Liver (tissue), 9 donors: ENCODE data around the gene SLC25A25. TPM values are rescaled to one million over a fixed set of nuclear protein-coding genes. Genes with fewer than 3 reads are reported as not detected.

Experiments
- DNase-seq: peaks from one replicate; pipeline ENCODE4 v3.0.0-alpha.2; 2017; ENCODE audit warnings: low spot score
- H3K27ac ChIP-seq, 2 donors: one replicate each; pipeline ENCODE4 v1.7.0; 2013; ENCODE audit warnings: inconsistent platforms in 2 of 2, low read length in 2 of 2, control low read depth in 1 of 2, low read depth in 1 of 2, mild to moderate bottlenecking in 1 of 2
- H3K27me3 ChIP-seq, 4 donors: one replicate each; pipeline versions ENCODE4 v1.6.1 to v1.7.0; 2013; ENCODE audit warnings: low read length in 3 of 4, inconsistent platforms in 1 of 4, mild to moderate bottlenecking in 1 of 4, moderate library complexity in 1 of 4; ENCODE audit not compliant: control insufficient read depth in 4 of 4, insufficient read depth in 4 of 4
- H3K36me3 ChIP-seq, 4 donors: one replicate each; pipeline versions ENCODE4 v1.6.1 to v1.7.0; 2013; ENCODE audit warnings: low read length in 3 of 4, mild to moderate bottlenecking in 3 of 4, low read depth in 1 of 4, moderate library complexity in 1 of 4; ENCODE audit not compliant: control insufficient read depth in 4 of 4, insufficient read depth in 3 of 4
- H3K4me1 ChIP-seq, 4 donors: one replicate each; pipeline versions ENCODE4 v1.6.1 to v1.7.0; 2013; ENCODE audit warnings: low read length in 3 of 4, mild to moderate bottlenecking in 3 of 4, moderate library complexity in 1 of 4; ENCODE audit not compliant: control insufficient read depth in 4 of 4, insufficient read depth in 4 of 4
- H3K4me3 ChIP-seq, 3 donors: one replicate each; pipeline versions ENCODE4 v1.6.1 to v1.7.0; 2013; ENCODE audit warnings: low read length in 3 of 3, control low read depth in 1 of 3, low read depth in 1 of 3, mild to moderate bottlenecking in 1 of 3
- H3K9ac ChIP-seq, 2 donors: one replicate each; pipeline ENCODE4 v1.7.0; 2013; ENCODE audit warnings: low read length in 2 of 2, mild to moderate bottlenecking in 2 of 2, moderate library complexity in 2 of 2, control low read depth in 1 of 2, low read depth in 1 of 2
- H3K9me3 ChIP-seq, 4 donors: one replicate each; pipeline versions ENCODE4 v1.6.1 to v1.7.0; 2013; ENCODE audit warnings: low read length in 3 of 4; ENCODE audit not compliant: control insufficient read depth in 4 of 4
- EGR1 ChIP-seq, 2 donors: IDR thresholded peaks; 2 replicates each; pipeline ENCODE4 v1.6.1; 2016 to 2018; ENCODE audit warnings: antibody characterized with exemption in 2 of 2, low read depth in 2 of 2
- FOXA1 ChIP-seq: IDR thresholded peaks from 2 replicates; pipeline ENCODE4 v1.6.1; 2016; ENCODE audit warnings: antibody characterized with exemption
- FOXA2 ChIP-seq: IDR thresholded peaks from 2 replicates; pipeline ENCODE4 v1.6.1; 2016; ENCODE audit warnings: antibody characterized with exemption
- GABPA ChIP-seq, 2 donors: IDR thresholded peaks in 1 of 2; conservative IDR thresholded peaks in 1 of 2; 2 replicates each; pipeline ENCODE4 v1.6.1; 2016; ENCODE audit warnings: antibody characterized with exemption in 2 of 2, mild to moderate bottlenecking in 1 of 2, moderate library complexity in 1 of 2
- HNF4A ChIP-seq, 2 donors: conservative IDR thresholded peaks; 2 replicates each; pipeline ENCODE4 v1.6.1; 2016; ENCODE audit warnings: antibody characterized with exemption in 2 of 2, mild to moderate bottlenecking in 2 of 2
- HNF4G ChIP-seq: IDR thresholded peaks from 2 replicates; pipeline ENCODE4 v1.6.1; 2016; ENCODE audit warnings: antibody characterized with exemption
- JUND ChIP-seq, 2 donors: IDR thresholded peaks; 2 replicates each; pipeline ENCODE4 v1.6.1; 2016; ENCODE audit warnings: antibody characterized with exemption in 2 of 2
- NR2F2 ChIP-seq: IDR thresholded peaks from 2 replicates; pipeline ENCODE4 v1.6.1; 2016; ENCODE audit warnings: antibody characterized with exemption
- RAD21 ChIP-seq, 2 donors: IDR thresholded peaks; 2 replicates each; pipeline ENCODE4 v1.6.1; 2016; ENCODE audit warnings: antibody characterized with exemption in 2 of 2, mild to moderate bottlenecking in 2 of 2
- RXRA ChIP-seq, 2 donors: IDR thresholded peaks; 2 replicates each; pipeline ENCODE4 v1.6.1; 2017 to 2018; ENCODE audit warnings: antibody characterized with exemption in 2 of 2, mild to moderate bottlenecking in 1 of 2
- SP1 ChIP-seq: IDR thresholded peaks from 2 replicates; pipeline ENCODE4 v1.6.1; 2018; ENCODE audit warnings: antibody characterized with exemption, mild to moderate bottlenecking
- TAF1 ChIP-seq: conservative IDR thresholded peaks from 2 replicates; pipeline ENCODE4 v1.6.1; 2016; ENCODE audit warnings: antibody characterized with exemption, mild to moderate bottlenecking
- YY1 ChIP-seq: IDR thresholded peaks from 2 replicates; pipeline ENCODE4 v1.6.1; 2016; ENCODE audit warnings: antibody characterized with exemption, mild to moderate bottlenecking
- WGBS: extraction: QIAGEN DNeasy Blood & Tissue Kit; methylation state at CpG from one replicate; pipeline ENCODE4 v1.1.7; 2013; 5-methylcytosine and 5-hydroxymethylcytosine counted together
- polyA plus RNA-seq, 2 donors: library from polyadenylated mRNA; stranded (reverse) in 1 of 2; unstranded in 1 of 2; fragments of 200-250 nt in 1 of 2; fragments of >200 nt in 1 of 2; fragmentation: Nextera tagmentation in 1 of 2; extraction: Ambion mirVana in 1 of 2; gene quantifications; one replicate each; pipeline versions ENCODE4 v1.2.1 to v1.2.3, GENCODE V29; 2013 to 2015
- total RNA-seq, 2 donors: library from RNA; depleted of rRNA; stranded (reverse); fragments of >200 nt; gene quantifications; one replicate each; pipeline ENCODE4 v1.2.3, GENCODE V29; 2014
- TF ChIP-seq, protein P1 (sequence below): IDR thresholded peaks from 2 replicates; pipeline ENCODE4 v1.6.1; 2016; ENCODE audit warnings: antibody characterized with exemption
- TF ChIP-seq, protein P2 (sequence below): fragments of 150-350 bp; IDR thresholded peaks from 2 replicates; pipeline ENCODE4 v1.5.1; 2017; ENCODE audit warnings: improper control_type of control experiment, low read depth, low read length; ENCODE audit not compliant: missing input control
- TF ChIP-seq, protein P3 (sequence below): IDR thresholded peaks from 2 replicates; pipeline ENCODE4 v1.6.1; 2016; ENCODE audit warnings: antibody characterized with exemption, mild to moderate bottlenecking
- TF ChIP-seq, protein P4 (sequence below): IDR thresholded peaks from 2 replicates; pipeline ENCODE4 v1.6.1; 2016; ENCODE audit warnings: antibody characterized with exemption
- donor health status: healthy.
- donor health status: healthy.
- donor health status: healthy.
- donor health status: healthy.
- donor health status: healthy.

Gene SLC25A25
- total and polyA plus RNA-seq, 4 donors, result 21.7 to 74.6 (median 39.3) TPM

DNA sequence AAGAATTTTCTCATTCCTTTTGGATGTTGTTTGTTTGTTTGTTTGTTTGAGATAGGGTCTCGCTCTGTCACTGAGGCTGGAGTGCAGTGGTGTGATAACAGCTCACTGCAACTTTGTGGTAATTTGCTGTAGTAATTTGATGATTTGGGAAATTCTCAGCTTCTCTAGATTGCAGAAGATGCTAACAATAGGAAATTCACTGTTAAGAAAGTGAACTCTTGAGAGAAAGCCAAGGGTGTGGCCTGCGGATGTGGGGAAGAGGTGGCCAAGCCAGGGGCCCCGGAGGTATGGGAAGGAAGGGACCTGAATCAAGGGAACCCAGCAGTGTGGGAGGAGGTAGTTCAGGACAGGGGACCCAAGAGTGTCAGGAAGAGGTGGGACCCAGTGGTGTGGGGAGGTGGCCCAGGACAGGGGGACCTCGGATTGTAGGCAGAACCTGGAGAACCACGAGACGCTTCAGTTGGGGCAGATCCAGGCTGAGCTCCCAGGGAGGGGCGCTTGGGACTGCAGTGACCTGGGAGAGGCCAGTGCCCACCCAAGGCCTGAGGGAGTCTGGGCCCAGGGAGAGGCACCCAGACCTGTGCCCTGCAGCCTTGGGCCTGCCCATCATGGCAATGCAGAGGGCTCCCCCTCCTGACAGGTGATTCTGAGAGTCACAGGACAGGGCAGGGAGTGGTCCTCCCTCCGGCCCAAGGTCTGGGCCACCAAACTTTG, 75.7 kb downstream of the SLC25A25 start:
- Histone ChIP-seq H3K4me3 (no peak overlapping the region), H3K27ac (no peak overlapping the region), H3K4me1 (peaks cover under 1 to 4% (median 2%) of the 10 kb centered on the region in 4 donors), H3K27me3 (no peaks in the 10 kb centered on the region), H3K9ac (no peak overlapping the region), H3K36me3 (no peaks in the 10 kb centered on the region), H3K9me3 (no peaks in the 10 kb centered on the region)
- DNase-seq, result no peak
- TF ChIP-seq NR2F2 (no peak), SP1 (no peak), RXRA (IDR thresholded peaks at IDR 0.05) (no peak), JUND (IDR thresholded peaks at IDR 0.05) (no peak), EGR1 (IDR thresholded peaks at IDR 0.05; ENCODE audit: low read depth in 2 of 2) (no peak), HNF4G (no peak), YY1 (no peak), TAF1 (no peak), FOXA1 (no peak), HNF4A (conservative IDR thresholded peaks at IDR 0.05) (no peak)
- TF ChIP-seq, protein P1, sequence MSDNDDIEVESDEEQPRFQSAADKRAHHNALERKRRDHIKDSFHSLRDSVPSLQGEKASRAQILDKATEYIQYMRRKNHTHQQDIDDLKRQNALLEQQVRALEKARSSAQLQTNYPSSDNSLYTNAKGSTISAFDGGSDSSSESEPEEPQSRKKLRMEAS, result no peak
- TF ChIP-seq, protein P2, sequence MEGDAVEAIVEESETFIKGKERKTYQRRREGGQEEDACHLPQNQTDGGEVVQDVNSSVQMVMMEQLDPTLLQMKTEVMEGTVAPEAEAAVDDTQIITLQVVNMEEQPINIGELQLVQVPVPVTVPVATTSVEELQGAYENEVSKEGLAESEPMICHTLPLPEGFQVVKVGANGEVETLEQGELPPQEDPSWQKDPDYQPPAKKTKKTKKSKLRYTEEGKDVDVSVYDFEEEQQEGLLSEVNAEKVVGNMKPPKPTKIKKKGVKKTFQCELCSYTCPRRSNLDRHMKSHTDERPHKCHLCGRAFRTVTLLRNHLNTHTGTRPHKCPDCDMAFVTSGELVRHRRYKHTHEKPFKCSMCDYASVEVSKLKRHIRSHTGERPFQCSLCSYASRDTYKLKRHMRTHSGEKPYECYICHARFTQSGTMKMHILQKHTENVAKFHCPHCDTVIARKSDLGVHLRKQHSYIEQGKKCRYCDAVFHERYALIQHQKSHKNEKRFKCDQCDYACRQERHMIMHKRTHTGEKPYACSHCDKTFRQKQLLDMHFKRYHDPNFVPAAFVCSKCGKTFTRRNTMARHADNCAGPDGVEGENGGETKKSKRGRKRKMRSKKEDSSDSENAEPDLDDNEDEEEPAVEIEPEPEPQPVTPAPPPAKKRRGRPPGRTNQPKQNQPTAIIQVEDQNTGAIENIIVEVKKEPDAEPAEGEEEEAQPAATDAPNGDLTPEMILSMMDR, result no peak
- 86% methylated on average over 8 of the region's 8 CpGs for WGBS

DNA sequence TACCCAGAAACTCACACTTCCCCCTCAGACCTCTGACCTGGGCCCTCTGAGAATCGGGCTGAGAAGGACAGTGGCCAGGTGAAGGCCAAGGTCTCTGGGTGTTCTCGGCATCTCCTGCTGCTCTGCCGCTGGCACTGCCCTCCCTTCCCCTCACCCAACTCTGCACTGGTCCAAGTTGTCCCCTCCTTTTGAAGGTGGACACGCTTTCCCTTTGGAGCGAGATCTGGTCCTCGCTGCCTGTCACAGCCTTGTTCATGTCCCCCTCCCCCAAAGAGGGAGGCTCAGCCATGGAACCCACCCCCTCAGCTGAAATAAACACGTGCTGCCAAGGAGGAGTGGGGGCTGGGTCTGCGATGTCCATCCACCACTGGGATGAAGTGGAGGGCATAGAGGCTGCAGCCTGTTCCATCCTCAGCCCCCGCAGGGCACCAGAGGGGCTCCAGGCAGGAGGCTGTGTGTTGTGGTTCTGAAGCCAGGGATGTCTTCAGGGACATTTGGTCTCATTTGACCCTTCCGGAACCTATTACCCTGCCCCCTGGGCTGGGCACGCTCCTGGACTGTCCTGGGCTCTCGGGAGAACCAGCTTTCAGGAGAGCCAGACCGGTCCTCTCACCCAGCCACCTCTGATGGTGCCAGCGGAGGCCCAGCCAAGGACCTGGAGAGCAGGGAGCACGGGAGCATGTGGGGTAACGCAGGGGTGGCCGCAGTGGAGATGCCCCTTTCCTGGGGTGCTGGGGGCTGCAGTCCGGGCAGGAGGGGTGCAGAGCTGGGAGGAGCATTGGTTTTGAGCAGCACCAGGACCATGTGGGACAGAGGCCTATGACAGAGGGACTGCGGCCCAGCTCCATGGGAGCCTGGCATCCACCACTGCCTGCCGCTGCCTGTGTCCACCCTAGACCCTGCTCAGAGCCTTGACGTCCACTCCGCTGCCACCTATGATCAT, 76.5 kb downstream of the SLC25A25 start:
- 93% methylated on average over 22 of the region's 22 CpGs for WGBS
- Histone ChIP-seq H3K27me3 (no peaks in the 10 kb centered on the region), H3K36me3 (no peaks in the 10 kb centered on the region), H3K4me3 (no peak overlapping the region), H3K27ac (no peak overlapping the region), H3K9ac (no peak overlapping the region), H3K9me3 (no peaks in the 10 kb centered on the region), H3K4me1 (peaks cover 8 to 12% (median 10%) of the 10 kb centered on the region in 4 donors)
- TF ChIP-seq HNF4G (no peak), HNF4A (conservative IDR thresholded peaks at IDR 0.05) (no peak), EGR1 (IDR thresholded peaks at IDR 0.05; ENCODE audit: low read depth in 2 of 2) (no peak), RAD21 (IDR thresholded peaks at IDR 0.05) (no peak), GABPA (IDR thresholded peaks at IDR 0.05 in 1 of 2, conservative IDR thresholded peaks at IDR 0.05 in 1 of 2) (no peak), FOXA2 (no peak), YY1 (no peak), NR2F2 (no peak), FOXA1 (no peak), SP1 (no peak)
- TF ChIP-seq, protein P3, sequence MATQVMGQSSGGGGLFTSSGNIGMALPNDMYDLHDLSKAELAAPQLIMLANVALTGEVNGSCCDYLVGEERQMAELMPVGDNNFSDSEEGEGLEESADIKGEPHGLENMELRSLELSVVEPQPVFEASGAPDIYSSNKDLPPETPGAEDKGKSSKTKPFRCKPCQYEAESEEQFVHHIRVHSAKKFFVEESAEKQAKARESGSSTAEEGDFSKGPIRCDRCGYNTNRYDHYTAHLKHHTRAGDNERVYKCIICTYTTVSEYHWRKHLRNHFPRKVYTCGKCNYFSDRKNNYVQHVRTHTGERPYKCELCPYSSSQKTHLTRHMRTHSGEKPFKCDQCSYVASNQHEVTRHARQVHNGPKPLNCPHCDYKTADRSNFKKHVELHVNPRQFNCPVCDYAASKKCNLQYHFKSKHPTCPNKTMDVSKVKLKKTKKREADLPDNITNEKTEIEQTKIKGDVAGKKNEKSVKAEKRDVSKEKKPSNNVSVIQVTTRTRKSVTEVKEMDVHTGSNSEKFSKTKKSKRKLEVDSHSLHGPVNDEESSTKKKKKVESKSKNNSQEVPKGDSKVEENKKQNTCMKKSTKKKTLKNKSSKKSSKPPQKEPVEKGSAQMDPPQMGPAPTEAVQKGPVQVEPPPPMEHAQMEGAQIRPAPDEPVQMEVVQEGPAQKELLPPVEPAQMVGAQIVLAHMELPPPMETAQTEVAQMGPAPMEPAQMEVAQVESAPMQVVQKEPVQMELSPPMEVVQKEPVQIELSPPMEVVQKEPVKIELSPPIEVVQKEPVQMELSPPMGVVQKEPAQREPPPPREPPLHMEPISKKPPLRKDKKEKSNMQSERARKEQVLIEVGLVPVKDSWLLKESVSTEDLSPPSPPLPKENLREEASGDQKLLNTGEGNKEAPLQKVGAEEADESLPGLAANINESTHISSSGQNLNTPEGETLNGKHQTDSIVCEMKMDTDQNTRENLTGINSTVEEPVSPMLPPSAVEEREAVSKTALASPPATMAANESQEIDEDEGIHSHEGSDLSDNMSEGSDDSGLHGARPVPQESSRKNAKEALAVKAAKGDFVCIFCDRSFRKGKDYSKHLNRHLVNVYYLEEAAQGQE, result no peak
- TF ChIP-seq, protein P1, result no peak
- TF ChIP-seq, protein P4, sequence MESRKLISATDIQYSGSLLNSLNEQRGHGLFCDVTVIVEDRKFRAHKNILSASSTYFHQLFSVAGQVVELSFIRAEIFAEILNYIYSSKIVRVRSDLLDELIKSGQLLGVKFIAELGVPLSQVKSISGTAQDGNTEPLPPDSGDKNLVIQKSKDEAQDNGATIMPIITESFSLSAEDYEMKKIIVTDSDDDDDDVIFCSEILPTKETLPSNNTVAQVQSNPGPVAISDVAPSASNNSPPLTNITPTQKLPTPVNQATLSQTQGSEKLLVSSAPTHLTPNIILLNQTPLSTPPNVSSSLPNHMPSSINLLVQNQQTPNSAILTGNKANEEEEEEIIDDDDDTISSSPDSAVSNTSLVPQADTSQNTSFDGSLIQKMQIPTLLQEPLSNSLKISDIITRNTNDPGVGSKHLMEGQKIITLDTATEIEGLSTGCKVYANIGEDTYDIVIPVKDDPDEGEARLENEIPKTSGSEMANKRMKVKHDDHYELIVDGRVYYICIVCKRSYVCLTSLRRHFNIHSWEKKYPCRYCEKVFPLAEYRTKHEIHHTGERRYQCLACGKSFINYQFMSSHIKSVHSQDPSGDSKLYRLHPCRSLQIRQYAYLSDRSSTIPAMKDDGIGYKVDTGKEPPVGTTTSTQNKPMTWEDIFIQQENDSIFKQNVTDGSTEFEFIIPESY, result no peak
- TF ChIP-seq, protein P2, result no peak
- no peak for DNase-seq
